GM19372 (cell line): ENCODE data around the gene CSPG4.
"Not testable (repeated sequence)": the region's sequence is repeated elsewhere in the genome, so short reads cannot be mapped to it uniquely, and the experiment has no call there.

Experiments used
- ATAC-seq: cut with Tn5 transposase; IDR thresholded peaks from one replicate; pipeline ENCODE4 v1.9.1; 2021; ENCODE audit warnings: mild to moderate bottlenecking, low read depth, moderate library complexity; ENCODE audit not compliant: unreplicated experiment

The CSPG4 gene

GRCh38 chr15:75725006-75725718, 12.5 kb upstream of the CSPG4 start:
- no peak for ATAC-seq

GRCh38 chr15:75723847-75724660, 11.4 kb upstream of the CSPG4 start:
- no peak for ATAC-seq

- ATAC-seq, result no peak
Observed at GRCh38 chr15:75723171-75723846, 10.7 kb upstream of the CSPG4 start.

- no peak for ATAC-seq
Observed at GRCh38 chr15:75721923-75722870, 9.5 kb upstream of the CSPG4 start.

GRCh38 chr15:75721480-75721922, 8.9 kb upstream of the CSPG4 start:
- ATAC-seq, result no peak

GRCh38 chr15:75720787-75721479, 8.3 kb upstream of the CSPG4 start:
- ATAC-seq, result no peak

- no peak for ATAC-seq
Observed at GRCh38 chr15:75720297-75720696, 7.6 kb upstream of the CSPG4 start.

GRCh38 chr15:75718328-75718727, 5.7 kb upstream of the CSPG4 start:
- ATAC-seq, result no peak

GRCh38 chr15:75717001-75717400, 4.4 kb upstream of the CSPG4 start:
- ATAC-seq, result not testable (repeated sequence)

GRCh38 chr15:75716249-75716950, 3.8 kb upstream of the CSPG4 start:
- not testable (repeated sequence) for ATAC-seq

GRCh38 chr15:75715312-75715832, 2.7 kb upstream of the CSPG4 start:
- ATAC-seq, result not testable (repeated sequence)

- ATAC-seq, result no peak
Observed at GRCh38 chr15:75714195-75714594, 1.5 kb upstream of the CSPG4 start.

GRCh38 chr15:75713338-75713895, 769 bp upstream of the CSPG4 start:
- ATAC-seq, result no peak

GRCh38 chr15:75711495-75711894, 1.2 kb downstream of the CSPG4 start:
- not testable (repeated sequence) for ATAC-seq

- not testable (repeated sequence) for ATAC-seq
Observed at GRCh38 chr15:75710874-75711273, 1.8 kb downstream of the CSPG4 start.

GRCh38 chr15:75709458-75709857, 3.2 kb downstream of the CSPG4 start:
- ATAC-seq, result not testable (repeated sequence)

GRCh38 chr15:75706682-75706954, 6.0 kb downstream of the CSPG4 start:
- no peak for ATAC-seq

- ATAC-seq, result no peak
Observed at GRCh38 chr15:75705854-75706681, 6.6 kb downstream of the CSPG4 start.
